SJCRH30 (cell line): ENCODE data around the gene TBC1D3H. TPM values are rescaled to one million over a fixed set of nuclear protein-coding genes. Genes with fewer than 3 reads are reported as not detected.
"Not testable (repeated sequence)": the region's sequence is repeated elsewhere in the genome, so short reads cannot be mapped to it uniquely, and the experiment has no call there.

ENCODE experiments used
- DNase-seq, 2 experiments: peaks; one replicate each; pipeline ENCODE4 v3.0.0-alpha.2; 2015 to 2020
- H3K27ac ChIP-seq: fragments of 250-450 bp; sonication (Bioruptor Pico); 2 replicates; pipeline ENCODE4 v1.5.1; 2020; ENCODE audit warnings: mild to moderate bottlenecking, moderate library complexity
- H3K27me3 ChIP-seq: fragments of 250-450 bp; sonication (Bioruptor Pico); 2 replicates; pipeline ENCODE4 v1.5.1; 2020; ENCODE audit warnings: mild to moderate bottlenecking, moderate library complexity
- H3K36me3 ChIP-seq: fragments of 250-450 bp; sonication (Bioruptor Pico); 2 replicates; pipeline ENCODE4 v1.5.1; 2020; ENCODE audit warnings: mild to moderate bottlenecking, moderate library complexity
- H3K4me1 ChIP-seq: fragments of 250-450 bp; sonication (Bioruptor Pico); 2 replicates; pipeline ENCODE4 v1.5.1; 2020; ENCODE audit warnings: mild to moderate bottlenecking, moderate library complexity
- H3K4me3 ChIP-seq: fragments of 250-450 bp; sonication (Bioruptor Pico); 2 replicates; pipeline ENCODE4 v1.5.1; 2020; ENCODE audit warnings: mild to moderate bottlenecking, moderate library complexity
- H3K9me3 ChIP-seq: fragments of 250-450 bp; sonication (Bioruptor Pico); replicated peaks from 2 replicates; pipeline ENCODE4 v1.5.1; 2020; ENCODE audit warnings: mild to moderate bottlenecking, moderate library complexity
- total RNA-seq: library from RNA; depleted of rRNA; stranded (reverse); fragments of >200 nt; shearing (Covaris generic); gene quantifications from 2 replicates; pipeline ENCODE4 v1.2.3, GENCODE V29; 2014; rRNA removed

The TBC1D3H gene
- total RNA-seq, result not detected in 2 replicates

DNA sequence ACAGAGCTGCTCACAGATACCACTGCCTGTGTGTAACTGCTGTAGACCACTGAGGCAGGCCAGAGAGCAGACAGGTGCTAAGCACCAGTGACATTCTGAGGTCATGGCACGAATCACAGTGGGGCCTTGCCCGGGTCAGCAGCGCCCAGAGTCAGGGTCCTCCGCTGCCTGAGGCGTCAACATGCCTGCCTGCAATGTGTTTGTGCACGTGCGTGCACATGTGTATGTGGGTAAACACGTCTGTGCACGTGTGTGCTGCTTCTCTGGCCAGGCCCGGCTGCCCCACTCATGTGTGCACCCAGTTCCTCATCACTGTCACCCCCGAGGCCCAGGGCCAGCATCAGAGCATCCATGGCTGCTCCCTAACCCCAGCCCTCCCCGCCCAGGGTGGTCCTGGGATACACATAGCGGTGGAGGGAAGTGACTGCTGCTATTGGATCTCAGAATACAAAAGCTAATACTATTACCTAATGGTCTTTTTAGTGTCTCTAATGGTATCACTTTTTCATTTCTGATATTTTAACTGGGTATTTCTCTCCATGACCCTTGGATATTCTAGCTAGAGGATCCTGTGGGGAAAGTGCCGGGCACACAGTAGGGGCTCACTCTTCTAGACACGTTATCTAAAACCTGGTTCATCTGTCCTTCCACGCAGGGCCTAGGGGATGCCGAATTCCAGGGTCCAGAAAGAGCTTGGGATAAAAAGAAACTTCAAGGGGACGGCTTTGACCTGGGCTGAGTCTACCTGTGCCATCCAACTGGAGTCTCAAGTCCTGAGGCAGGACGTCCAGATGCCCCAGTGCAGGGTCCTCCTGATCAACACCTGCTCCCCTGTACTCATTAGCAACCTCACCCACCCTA lies at the start of gene TBC1D3H:
Gene TBC1D3H, minus strand, starts transcription at position 51 of the 861 bp plus-strand sequence. CDS start 1,540 bp downstream, outside the sequence.
- H3K27ac ChIP-seq, H3K36me3 ChIP-seq, H3K4me3 ChIP-seq, H3K9me3 ChIP-seq, DNase-seq, H3K4me1 ChIP-seq, H3K27me3 ChIP-seq: not testable (repeated sequence)

GRCh38 chr17:36428891-36429290 lies 40.7 kb upstream of the TBC1D3H start:
- H3K27ac ChIP-seq, H3K36me3 ChIP-seq, H3K4me3 ChIP-seq, H3K4me1 ChIP-seq, H3K9me3 ChIP-seq, H3K27me3 ChIP-seq: not testable (repeated sequence)
- peak in 1 of 2 experiments; percentile 10 for DNase-seq

- H3K4me1 ChIP-seq, DNase-seq, H3K27ac ChIP-seq, H3K4me3 ChIP-seq, H3K27me3 ChIP-seq, H3K9me3 ChIP-seq, H3K36me3 ChIP-seq: not testable (repeated sequence)
These were observed 27.1 kb upstream of the TBC1D3H start for GRCh38 chr17:36415180-36415941.

- DNase-seq, H3K27me3 ChIP-seq, H3K36me3 ChIP-seq, H3K4me1 ChIP-seq, H3K4me3 ChIP-seq, H3K9me3 ChIP-seq, H3K27ac ChIP-seq: not testable (repeated sequence)
These were observed 2.9 kb upstream of the TBC1D3H start for GRCh38 chr17:36390943-36391645.

DNA sequence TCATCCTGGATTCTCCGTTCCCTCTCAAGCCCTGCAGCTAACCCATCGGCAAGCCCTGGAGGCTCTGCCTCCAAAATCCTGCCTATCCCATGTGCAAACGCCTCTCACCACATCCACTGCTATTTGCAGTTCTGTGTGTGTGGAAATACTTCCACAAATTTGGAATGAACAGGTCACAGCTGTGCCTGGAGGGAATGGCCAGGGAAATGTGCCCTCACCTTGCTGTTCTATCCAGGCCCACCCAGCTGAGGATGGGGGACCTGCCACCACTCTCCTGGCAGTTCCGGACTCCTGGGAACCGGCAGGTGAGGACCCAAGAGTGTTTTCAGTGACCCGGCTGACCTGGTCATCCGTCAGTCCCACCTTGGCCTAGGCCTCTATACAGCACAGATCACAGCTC lies 12.3 kb downstream of the TBC1D3H start:
- H3K4me1 ChIP-seq, H3K36me3 ChIP-seq, DNase-seq, H3K27me3 ChIP-seq, H3K4me3 ChIP-seq, H3K27ac ChIP-seq, H3K9me3 ChIP-seq: not testable (repeated sequence)

- DNase-seq, H3K9me3 ChIP-seq, H3K36me3 ChIP-seq, H3K27me3 ChIP-seq, H3K27ac ChIP-seq, H3K4me3 ChIP-seq, H3K4me1 ChIP-seq: not testable (repeated sequence)
These were observed 25.7 kb downstream of the TBC1D3H start for GRCh38 chr17:36362496-36362895.

Other genes starting within 250 kb of the TBC1D3H start
- 1.5 and 3.7 TPM in 2 replicates for gene TBC1D3B, start 211.8 kb downstream of the TBC1D3H start, total RNA-seq
- gene CCL3L1, start 191.7 kb downstream of the TBC1D3H start, total RNA-seq, result not detected in 2 replicates
- not detected in 2 replicates for gene CCL4L2, start 177.4 kb downstream of the TBC1D3H start, total RNA-seq
- not detected in 2 replicates for gene TBC1D3I, start 123.9 kb downstream of the TBC1D3H start, total RNA-seq
- gene TBC1D3G, start 64.6 kb downstream of the TBC1D3H start, total RNA-seq, result not detected in 2 replicates
- gene ZNHIT3, start 98.2 kb upstream of the TBC1D3H start, total RNA-seq, result 89.7 and 90.5 TPM in 2 replicates
- gene MYO19, start 146.4 kb upstream of the TBC1D3H start, total RNA-seq, result 70.0 and 93.0 TPM in 2 replicates
- gene PIGW, start 146.6 kb upstream of the TBC1D3H start, total RNA-seq, result 22.6 and 23.4 TPM in 2 replicates
- 70.8 and 81.9 TPM in 2 replicates for gene GGNBP2, start 156.5 kb upstream of the TBC1D3H start, total RNA-seq
- gene DHRS11, start 203.4 kb upstream of the TBC1D3H start, total RNA-seq, result 13.7 and 18.1 TPM in 2 replicates
- 5.1 and 6.0 TPM in 2 replicates for gene MRM1, start 213.1 kb upstream of the TBC1D3H start, total RNA-seq